GM12878 (cell line): Measurements from ENCODE around the gene SPSB2. TPM values are rescaled to one million over a fixed set of nuclear protein-coding genes. Genes with fewer than 3 reads are reported as not detected.
A peak's percentile ranks its signal among the peaks of the same experiment; 100 is the strongest.

ENCODE experiments used
- ATAC-seq: fragments of 200-7000 bp; cut with Tn5 transposase; 3 replicates; pipeline ENCODE4 v1.9.1; 2020; ENCODE audit warnings: mild to moderate bottlenecking, moderate library complexity
- BruUV-seq: library from RNA; stranded (reverse); fragments of 400-500 nt; replicated peaks from 2 replicates; lab custom pipeline; 2021; lab: Mats Ljungman, UMichigan
- CTCF ChIA-PET: fragments of 300-600 bp; sonication (Branson Sonifier 250); formaldehyde crosslinking; extraction: SDS; loops from one replicate; lab custom pipeline; 2021; ENCODE audit warnings: inconsistent platforms; lab: Yijun Ruan, JAX
- POLR2A ChIA-PET: fragments of 350-600 bp; formaldehyde crosslinking; extraction: SDS; loops from one replicate; lab custom pipeline; 2021; ENCODE audit warnings: inconsistent platforms; lab: Charles Lee
- RAD21 ChIA-PET: fragments of 300-600 bp; sonication (Branson Sonifier 250); formaldehyde crosslinking; loops from one replicate; lab custom pipeline; 2023; ENCODE audit warnings: antibody characterized with exemption; ENCODE audit not compliant: unreplicated experiment; lab: Charles Lee
- SMC1A ChIA-PET: fragments of 300-600 bp; sonication (Branson Sonifier 250); formaldehyde crosslinking; loops from one replicate; lab custom pipeline; 2023; ENCODE audit not compliant: unreplicated experiment, uncharacterized antibody; lab: Charles Lee
- DNase-seq: peaks from one replicate; pipeline ENCODE4 v3.0.0-alpha.2; 2011; ENCODE audit warnings: low read depth, low spot score
- FAIRE-seq: peaks from 3 replicates; lab custom pipeline; 2011; peaks lifted over from hg19 to GRCh38; lab: Jason Lieb, UNC
- H2AFZ ChIP-seq: 2 replicates; pipeline ENCODE4 v1.6.0; 2011; ENCODE audit warnings: low read depth, low read length, control low read depth; ENCODE audit not compliant: control insufficient read depth
- H3K27ac ChIP-seq: 2 replicates; pipeline ENCODE4 v1.5.1; 2011; ENCODE audit warnings: control low read depth; ENCODE audit not compliant: control insufficient read depth, insufficient read depth
- H3K27me3 ChIP-seq, 2 experiments: replicated peaks in 1 of 2; 2 replicates each; pipeline versions ENCODE4 v1.6.0 to v1.6.1; 2011; ENCODE audit warnings: low read length in 1 of 2; ENCODE audit not compliant: control insufficient read depth in 2 of 2, insufficient read depth in 2 of 2
- H3K36me3 ChIP-seq, 2 experiments: 2 replicates each; pipeline ENCODE4 v1.5.1; 2011; ENCODE audit warnings: low read length in 1 of 2; ENCODE audit not compliant: control insufficient read depth in 2 of 2, insufficient read depth in 2 of 2
- H3K4me1 ChIP-seq: 2 replicates; pipeline ENCODE4 v1.6.1; 2011; ENCODE audit warnings: mild to moderate bottlenecking, low read length, moderate library complexity, mixed read lengths; ENCODE audit not compliant: control insufficient read depth, insufficient read depth
- H3K4me2 ChIP-seq: 2 replicates; pipeline ENCODE4 v1.6.0; 2011; ENCODE audit warnings: control low read depth; ENCODE audit not compliant: control insufficient read depth, insufficient read depth
- H3K4me3 ChIP-seq: fragments of 200-600 bp; sonication (generic); 2 replicates; pipeline ENCODE4 v1.5.1; 2016
- H3K79me2 ChIP-seq: 2 replicates; pipeline ENCODE4 v1.6.0; 2011; ENCODE audit warnings: low read length; ENCODE audit not compliant: control insufficient read depth, insufficient read depth
- H3K9ac ChIP-seq: 2 replicates; pipeline ENCODE4 v1.8.0; 2011; ENCODE audit warnings: low read length, control low read depth, mixed read lengths; ENCODE audit not compliant: control insufficient read depth, insufficient read depth
- H3K9me3 ChIP-seq: replicated peaks from 3 replicates; pipeline ENCODE4 v1.5.1; 2011; ENCODE audit warnings: mild to moderate bottlenecking, low read length; ENCODE audit not compliant: control insufficient read depth, insufficient read depth
- H4K20me1 ChIP-seq: 2 replicates; pipeline ENCODE4 v1.6.0; 2011; ENCODE audit not compliant: control insufficient read depth, insufficient read depth
- ELK1 ChIP-seq: IDR thresholded peaks from 2 replicates; pipeline ENCODE4 v1.6.1; 2012; ENCODE audit warnings: low read depth, low read length, improper control_type of control experiment
- HDAC6 ChIP-seq: fragments of 200-600 bp; sonication (generic); IDR thresholded peaks from one replicate; pipeline ENCODE4 v1.8.0; 2017; ENCODE audit warnings: antibody characterized with exemption; ENCODE audit not compliant: unreplicated experiment
- HDGF ChIP-seq: fragments of 450-650 bp; IDR thresholded peaks from 2 replicates; pipeline ENCODE4 v1.6.1; 2016; ENCODE audit warnings: antibody characterized with exemption
- NBN ChIP-seq: fragments of 450-650 bp; IDR thresholded peaks from 2 replicates; pipeline ENCODE4 v1.6.1; 2016
- NFXL1 ChIP-seq: fragments of 450-650 bp; IDR thresholded peaks from 2 replicates; pipeline ENCODE4 v1.6.1; 2017; ENCODE audit warnings: antibody characterized with exemption, mild to moderate bottlenecking, borderline replicate concordance
- NFYA ChIP-seq: IDR thresholded peaks from 2 replicates; pipeline ENCODE4 v1.6.1; 2011; ENCODE audit warnings: low read depth, mild to moderate bottlenecking, low read length, improper control_type of control experiment, borderline replicate concordance
- SMARCA5 ChIP-seq: fragments of 450-650 bp; IDR thresholded peaks from 2 replicates; pipeline ENCODE4 v1.6.1; 2017; ENCODE audit warnings: mild to moderate bottlenecking
- WRNIP1 ChIP-seq: IDR thresholded peaks from 2 replicates; pipeline ENCODE4 v1.6.1; 2011; ENCODE audit warnings: low read depth, low read length, improper control_type of control experiment, borderline replicate concordance
- ZNF207 ChIP-seq: fragments of 450-650 bp; IDR thresholded peaks from 2 replicates; pipeline ENCODE4 v1.6.1; 2014; ENCODE audit warnings: antibody characterized with exemption, mild to moderate bottlenecking, borderline replicate concordance
- ZNF592 ChIP-seq: fragments of 450-650 bp; IDR thresholded peaks from 2 replicates; pipeline ENCODE4 v1.6.1; 2017; ENCODE audit warnings: mild to moderate bottlenecking, moderate library complexity
- ZNF622 ChIP-seq: fragments of 450-650 bp; IDR thresholded peaks from 2 replicates; pipeline ENCODE4 v1.6.1; 2017; ENCODE audit warnings: mild to moderate bottlenecking, inconsistent platforms
- WGBS: methylation state at CpG from one replicate; pipeline ENCODE4 v1.1.6; 2016; ENCODE audit warnings: low lambda C conversion rate; ENCODE audit not compliant: insufficient replicate concordance, insufficient coverage; ENCODE audit errors: missing lambda C conversion rate; 5-methylcytosine and 5-hydroxymethylcytosine counted together
- in situ Hi-C: fragments of 300-500 bp; cut with MboI; formaldehyde crosslinking; loops from 9 replicates; pipeline ENCODE4 v1.14.3; 2018; ENCODE audit warnings: mixed read lengths
- intact Hi-C: fragments of 100-400 bp; cut with micrococcal nuclease; formaldehyde crosslinking; loops from one replicate; pipeline ENCODE4 v1.14.2; 2022; ENCODE audit not compliant: unreplicated experiment
- polyA plus RNA-seq, 11 experiments: library from polyadenylated mRNA; depleted of rRNA in 4 of 11; unstranded in 6 of 11; stranded (reverse) in 5 of 11; fragments of >200 nt; fragmentation: Nextera tagmentation in 4 of 11; fragmentation: Illumina TruSeq in 1 of 11; extraction: Ambion mirVana in 4 of 11; extraction: Trizol in 1 of 11; gene quantifications; 1 replicate in 1 of 11; 2 replicates in 10 of 11; pipeline versions ENCODE4 v1.2.1 to v1.2.3, GENCODE V29; 2011 to 2016; ENCODE audit warnings: inconsistent platforms in 2 of 11, missing spikeins in 2 of 11, low read depth in 1 of 11
- total RNA-seq, 4 experiments: library from RNA; depleted of rRNA in 3 of 4; stranded (reverse); fragments of >200 nt in 3 of 4; fragmentation: Illumina TruSeq in 1 of 4; extraction: Trizol in 1 of 4; gene quantifications; 2 replicates each; pipeline versions ENCODE4 v1.2.1 to v1.2.3, GENCODE V29; 2013 to 2021

SPSB2 gene
- total and polyA plus RNA-seq, 10 of the 15 experiments (the other 5 are each of a cell fraction or from before 2014, with no cell fraction given), result 0.08 to 5.6 (median 2.7) TPM

DNA sequence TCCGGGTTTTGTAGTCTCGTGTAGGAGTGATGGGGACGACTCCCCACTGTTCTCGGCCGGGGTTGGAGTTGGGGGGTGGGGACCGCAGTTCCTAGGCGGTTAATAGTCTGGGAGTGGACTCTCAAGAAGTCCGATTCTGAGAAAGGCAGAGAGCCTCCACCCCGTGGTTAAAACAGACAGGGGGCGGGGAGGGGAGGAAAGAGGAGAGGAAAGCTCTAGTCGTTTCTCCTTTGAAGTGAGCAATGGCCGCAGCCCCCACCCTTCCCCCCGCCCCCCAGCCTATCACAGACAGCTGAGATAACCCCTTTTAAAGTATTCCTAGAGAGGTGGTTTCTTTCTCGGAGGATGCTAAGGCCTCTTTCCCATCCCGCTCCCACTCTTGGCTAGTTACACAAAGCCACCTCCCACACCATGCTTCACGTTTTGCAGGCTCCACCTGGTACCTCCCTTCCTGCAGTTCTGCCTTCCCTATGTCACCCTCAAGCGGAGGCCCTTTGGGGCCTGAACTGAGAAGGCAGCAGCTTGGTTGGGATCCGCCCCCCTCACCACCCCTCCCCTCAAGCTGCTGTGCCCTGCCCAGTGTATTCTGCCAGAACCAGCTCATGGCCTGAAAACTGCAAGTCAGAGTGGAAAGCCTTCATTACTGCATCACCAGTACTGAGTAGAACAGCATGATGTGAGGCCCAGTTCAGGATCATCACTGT lies 20.3 kb downstream of the SPSB2 start:
- peak overlapping the region; percentile 92 for H3K4me2 ChIP-seq
- H3K9me3 ChIP-seq, result no peaks in the 10 kb centered on the region
- SMC1A ChIA-PET, result interaction anchor here (0.9 to 5.0 kb wide), 11 partner anchors 12 to 255 kb away, joined by 3 to 42 read pairs (median 6); partner anchors contain the start of genes COPS7A, GNB3, MLF2 and SPSB2
- BruUV-seq, result no TSS peak
- POLR2A ChIA-PET, result interaction anchor here (0.7 to 8.9 kb wide), 21 partner anchors 10 to 260 kb away, joined by 3 to 84 read pairs (median 7); partner anchors contain the start of genes COPS7A, LPCAT3, MLF2 and PTMS
- peaks cover 41% of the 10 kb centered on the region for H3K79me2 ChIP-seq
- 3% methylated on average over 18 of the region's 18 CpGs for WGBS
- no peaks in the 10 kb centered on the region for H3K27me3 ChIP-seq
- H3K4me1 ChIP-seq, result peaks cover 28% of the 10 kb centered on the region
- H3K27ac ChIP-seq, result peak overlapping the region; percentile 84
- CTCF ChIA-PET, result interaction anchor here (0.6 to 9.9 kb wide), 12 partner anchors 16 to 314 kb away, joined by 3 to 173 read pairs (median 4); partner anchors contain the start of genes COPS7A, MLF2, SPSB2 and TPI1
- intact Hi-C loops, result loop anchor here (1.0 to 5.0 kb wide), 2 partner anchors 38 to 166 kb away; partner anchors contain the start of gene ZNF384
- no peak for DNase-seq
- H4K20me1 ChIP-seq, result no peaks in the 10 kb centered on the region
- peak overlapping the region; percentile 27; the same call in 1 of the 2 replicates for H2AFZ ChIP-seq
- RAD21 ChIA-PET, result interaction anchor here (0.5 to 5.6 kb wide), 11 partner anchors 15 to 260 kb away, joined by 3 to 42 read pairs (median 6); partner anchors contain the start of genes C12orf57, COPS7A, MLF2 and RNU7-1
- H3K9ac ChIP-seq, result peak overlapping the region; percentile 60
- in situ Hi-C loops, result no loop called here
- ATAC-seq, result no peak
- peaks cover 15 to 26% of the 10 kb centered on the region in 2 experiments for H3K36me3 ChIP-seq
- FAIRE-seq, result no peak
- peak overlapping the region; percentile 82 for H3K4me3 ChIP-seq
- no peak for TF ChIP-seq HDAC6
- no peak for TF ChIP-seq ZNF207
- TF ChIP-seq WRNIP1, result no peak
- no peak for TF ChIP-seq SMARCA5
- TF ChIP-seq NBN, result 0 out of 2 replicates have a peak, but pooled peaks have one; percentile 1
- no peak for TF ChIP-seq NFXL1
- TF ChIP-seq NFYA, result no peak
- no peak for TF ChIP-seq ELK1
- no peak for TF ChIP-seq ZNF592
- peak; percentile 70; the same call in 1 of the 2 replicates for TF ChIP-seq HDGF
- TF ChIP-seq ZNF622, result no peak
